ENCODE results near the gene TOMM7.

DNA sequence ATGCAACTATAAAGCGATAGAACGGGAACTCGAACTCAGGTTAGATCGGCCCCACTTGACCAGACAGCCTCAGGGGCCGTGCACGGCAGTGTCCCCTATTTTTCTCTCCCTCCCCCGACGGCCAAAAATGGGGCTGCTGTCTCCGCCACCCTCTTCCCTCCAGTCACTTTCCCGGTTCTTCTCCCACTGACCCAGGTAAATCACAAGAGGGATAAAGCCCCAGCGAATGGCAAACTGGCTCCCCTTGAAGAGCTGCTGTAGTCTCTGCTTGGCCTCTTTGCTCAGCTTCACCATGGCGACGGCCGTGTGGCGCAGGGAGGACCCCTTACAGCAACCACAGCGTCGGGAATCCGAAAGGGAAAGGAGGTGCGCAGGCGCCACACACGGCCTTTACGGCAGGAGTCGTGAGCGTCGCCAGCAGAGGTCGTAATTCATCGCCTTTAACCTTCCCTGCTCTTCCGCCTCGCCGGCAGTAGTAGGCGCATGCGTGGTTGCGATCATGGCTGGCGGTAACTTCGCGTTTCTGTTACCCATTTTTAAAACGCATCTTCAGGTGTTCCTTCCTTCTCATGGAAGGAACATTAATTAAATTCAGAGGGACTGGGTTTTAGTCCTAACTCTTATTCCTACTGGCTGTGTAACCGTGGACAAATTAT lies at the start of gene TOMM7:
- TF ChIP-seq, protein P1, sequence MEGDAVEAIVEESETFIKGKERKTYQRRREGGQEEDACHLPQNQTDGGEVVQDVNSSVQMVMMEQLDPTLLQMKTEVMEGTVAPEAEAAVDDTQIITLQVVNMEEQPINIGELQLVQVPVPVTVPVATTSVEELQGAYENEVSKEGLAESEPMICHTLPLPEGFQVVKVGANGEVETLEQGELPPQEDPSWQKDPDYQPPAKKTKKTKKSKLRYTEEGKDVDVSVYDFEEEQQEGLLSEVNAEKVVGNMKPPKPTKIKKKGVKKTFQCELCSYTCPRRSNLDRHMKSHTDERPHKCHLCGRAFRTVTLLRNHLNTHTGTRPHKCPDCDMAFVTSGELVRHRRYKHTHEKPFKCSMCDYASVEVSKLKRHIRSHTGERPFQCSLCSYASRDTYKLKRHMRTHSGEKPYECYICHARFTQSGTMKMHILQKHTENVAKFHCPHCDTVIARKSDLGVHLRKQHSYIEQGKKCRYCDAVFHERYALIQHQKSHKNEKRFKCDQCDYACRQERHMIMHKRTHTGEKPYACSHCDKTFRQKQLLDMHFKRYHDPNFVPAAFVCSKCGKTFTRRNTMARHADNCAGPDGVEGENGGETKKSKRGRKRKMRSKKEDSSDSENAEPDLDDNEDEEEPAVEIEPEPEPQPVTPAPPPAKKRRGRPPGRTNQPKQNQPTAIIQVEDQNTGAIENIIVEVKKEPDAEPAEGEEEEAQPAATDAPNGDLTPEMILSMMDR (conservative IDR thresholded peaks at IDR 0.05), result peak; percentile 17
- no peak for TF ChIP-seq ZFX (IDR thresholded peaks at IDR 0.05)
